GM08714 (cell line): ENCODE data around the gene TP53.

ENCODE experiments used
- H3K4me3 ChIP-seq: fragments of 200-500 bp; sonication (Bioruptor generic); 2 replicates; pipeline ENCODE4 v1.5.1; 2014; ENCODE audit warnings: mild to moderate bottlenecking, low read length, inconsistent platforms
- ZNF274 ChIP-seq: IDR thresholded peaks from 2 replicates; pipeline ENCODE4 v1.6.1; 2012; ENCODE audit warnings: mild to moderate bottlenecking, low read depth, low read length

Gene TP53

DNA sequence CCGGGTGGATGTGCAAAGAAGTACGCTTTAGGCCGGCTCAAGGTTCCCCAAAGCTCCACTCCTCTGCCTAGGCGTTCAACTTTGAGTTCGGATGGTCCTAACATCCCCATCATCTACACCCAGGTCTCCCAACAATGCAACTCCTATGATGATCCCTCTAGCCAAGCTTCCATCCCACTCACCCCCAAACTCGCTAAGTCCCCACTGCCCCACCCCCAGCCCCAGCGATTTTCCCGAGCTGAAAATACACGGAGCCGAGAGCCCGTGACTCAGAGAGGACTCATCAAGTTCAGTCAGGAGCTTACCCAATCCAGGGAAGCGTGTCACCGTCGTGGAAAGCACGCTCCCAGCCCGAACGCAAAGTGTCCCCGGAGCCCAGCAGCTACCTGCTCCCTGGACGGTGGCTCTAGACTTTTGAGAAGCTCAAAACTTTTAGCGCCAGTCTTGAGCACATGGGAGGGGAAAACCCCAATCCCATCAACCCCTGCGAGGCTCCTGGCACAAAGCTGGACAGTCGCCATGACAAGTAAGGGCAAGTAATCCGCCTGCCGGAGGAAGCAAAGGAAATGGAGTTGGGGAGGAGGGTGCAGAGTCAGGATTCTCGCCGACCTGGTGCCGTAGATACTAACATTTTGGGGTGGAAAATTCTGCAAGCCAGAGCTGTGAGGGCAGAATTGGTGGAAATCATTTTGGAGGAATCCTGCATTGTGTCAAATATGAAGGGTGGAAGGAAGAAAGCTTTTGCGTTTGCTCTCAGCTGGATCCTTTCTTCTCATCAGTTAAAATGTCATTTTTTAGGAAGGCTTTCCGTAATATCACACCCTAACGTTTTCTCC is at the start of gene TP53:
Gene TP53 (minus strand): TSS at position 419 of the 836 bp plus-strand sequence. CDS start 10,896 bp downstream, outside the sequence.
- peak within 1 kb of the TSS; percentile 84 for H3K4me3 ChIP-seq
- TF ChIP-seq ZNF274: no peak

DNA sequence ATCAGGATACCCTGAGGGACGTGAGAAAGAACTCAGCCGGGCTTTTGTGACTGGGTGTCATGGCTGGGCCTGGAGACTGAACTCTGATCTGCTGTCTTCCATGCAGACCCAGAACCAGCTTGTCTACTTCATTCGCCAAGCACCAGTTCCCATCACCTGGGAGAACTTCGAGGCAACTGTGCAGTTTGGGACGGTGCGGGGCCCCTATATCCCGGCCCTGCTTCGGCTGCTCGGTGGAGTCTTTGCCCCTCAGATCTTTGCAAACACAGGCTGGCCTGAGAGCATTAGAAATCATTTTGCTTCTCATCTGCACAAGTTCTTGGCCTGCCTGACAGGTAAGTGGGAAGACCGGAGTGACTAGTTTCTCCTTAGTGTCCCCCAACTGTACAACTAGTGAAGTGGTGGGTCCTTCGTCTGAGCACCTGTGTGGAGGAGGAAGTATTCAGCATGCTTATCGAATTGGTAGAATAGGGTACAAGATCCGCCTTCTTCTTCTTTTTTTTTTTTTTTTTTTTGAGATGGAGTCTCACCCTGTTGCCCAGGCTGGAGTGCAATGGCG is 45.8 kb upstream of the TP53 start:
- H3K4me3 ChIP-seq: no peak overlapping the region
- TF ChIP-seq ZNF274: no peak

DNA sequence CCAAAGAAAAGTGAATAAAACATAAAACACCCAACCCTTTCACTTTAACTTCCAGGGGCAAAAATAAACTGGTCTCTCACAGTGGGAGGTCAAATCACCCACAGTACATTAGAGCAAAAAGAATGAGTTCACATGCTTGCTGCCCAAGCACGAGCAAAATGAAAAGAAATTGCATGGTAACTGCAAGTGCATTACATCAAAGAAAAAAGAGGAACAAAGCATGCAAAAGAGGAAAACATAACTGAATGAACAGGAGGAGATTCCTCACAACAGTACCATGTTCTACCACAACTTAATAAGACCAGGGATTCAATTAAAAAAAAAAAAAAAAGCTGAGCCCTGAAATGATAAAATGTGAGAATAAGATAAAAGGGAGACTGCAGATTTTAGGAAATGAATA is 42.5 kb upstream of the TP53 start:
- H3K4me3 ChIP-seq: no peak overlapping the region
- TF ChIP-seq ZNF274: no peak

DNA sequence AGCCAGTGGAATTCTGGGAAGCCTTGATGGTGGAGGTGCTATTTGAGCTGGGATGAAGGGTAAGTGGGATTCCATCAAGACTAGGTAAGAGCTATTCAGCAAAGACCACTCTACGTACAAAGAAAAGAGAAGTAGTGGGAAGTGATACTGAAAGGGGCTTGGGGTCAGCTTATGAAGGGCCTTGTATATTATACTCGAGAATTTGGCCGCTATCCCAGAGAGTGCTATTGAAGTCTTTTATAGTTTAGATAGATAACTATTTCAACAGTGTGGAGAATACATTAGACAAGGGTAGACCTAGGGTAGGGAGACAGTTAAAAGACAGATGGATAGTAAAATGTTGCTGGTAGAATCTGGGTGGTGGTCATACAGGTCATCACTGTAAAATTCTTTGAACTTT is 40.6 kb upstream of the TP53 start:
- H3K4me3 ChIP-seq: no peak overlapping the region
- no peak for TF ChIP-seq ZNF274

DNA sequence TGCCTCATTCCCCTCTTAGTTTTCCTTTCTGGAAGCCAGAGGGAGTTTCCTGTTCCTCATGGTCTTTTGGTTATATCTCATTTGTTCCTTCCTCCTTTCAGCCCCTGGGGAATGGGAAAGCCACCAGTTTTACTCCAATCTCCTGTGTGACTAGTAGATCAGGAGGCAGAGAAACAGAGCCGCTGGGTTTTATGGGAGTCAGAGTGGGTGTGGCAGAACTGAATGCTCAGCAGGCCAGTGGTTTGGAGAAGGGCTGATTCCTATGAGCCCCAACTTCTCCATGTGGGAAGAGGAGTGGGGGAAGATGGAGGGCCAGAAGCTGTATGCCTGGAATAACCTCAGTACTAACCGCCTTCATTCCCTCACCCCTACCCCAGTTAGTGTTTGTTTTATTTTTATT is 34.3 kb upstream of the TP53 start:
- TF ChIP-seq ZNF274: no peak

DNA sequence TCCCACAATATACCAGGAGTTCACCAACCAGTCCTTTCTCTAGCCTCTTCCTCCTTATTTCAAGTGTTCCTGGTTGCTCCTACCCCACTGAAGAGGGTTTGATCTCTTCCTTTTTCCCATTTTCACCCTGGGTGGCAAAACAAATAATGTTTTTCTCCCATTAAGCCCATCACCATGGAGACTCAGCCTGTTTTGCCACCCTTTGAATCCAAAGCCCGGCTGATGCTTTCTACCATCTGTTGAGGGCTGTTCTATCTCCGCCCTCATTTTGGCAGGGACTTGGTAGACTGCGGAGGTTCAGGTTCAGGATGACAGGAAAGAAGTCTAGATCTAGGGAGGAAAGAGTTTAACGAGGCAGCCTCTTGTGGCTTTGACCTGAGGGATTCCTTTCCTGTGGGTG is 32.8 kb upstream of the TP53 start:
- no peak overlapping the region for H3K4me3 ChIP-seq
- no peak for TF ChIP-seq ZNF274

More for the DNA sequence above, 34.3 kb upstream of the TP53 start:
- H3K4me3 ChIP-seq: no peak overlapping the region

DNA sequence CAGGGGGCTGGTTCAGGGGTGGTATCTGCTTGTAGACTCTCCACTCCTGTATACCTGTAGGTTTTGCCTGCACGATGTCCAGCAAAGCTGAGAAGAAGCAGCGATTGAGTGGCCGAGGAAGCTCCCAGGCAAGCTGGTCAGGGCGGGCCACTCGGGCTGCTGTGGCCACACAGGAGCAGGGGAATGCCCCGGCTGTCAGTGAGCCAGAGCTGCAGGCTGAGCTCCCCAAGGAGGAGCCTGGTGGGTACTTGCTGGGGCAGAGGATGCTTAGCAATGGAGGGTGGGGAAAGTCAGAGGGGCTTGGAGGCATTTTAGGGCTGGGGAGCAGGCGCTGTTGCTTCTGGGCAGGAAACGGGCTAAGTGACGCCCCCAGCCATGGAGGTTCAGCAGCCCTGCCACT is 32.4 kb upstream of the TP53 start:
- no peak for TF ChIP-seq ZNF274
- H3K4me3 ChIP-seq: no peak overlapping the region

DNA sequence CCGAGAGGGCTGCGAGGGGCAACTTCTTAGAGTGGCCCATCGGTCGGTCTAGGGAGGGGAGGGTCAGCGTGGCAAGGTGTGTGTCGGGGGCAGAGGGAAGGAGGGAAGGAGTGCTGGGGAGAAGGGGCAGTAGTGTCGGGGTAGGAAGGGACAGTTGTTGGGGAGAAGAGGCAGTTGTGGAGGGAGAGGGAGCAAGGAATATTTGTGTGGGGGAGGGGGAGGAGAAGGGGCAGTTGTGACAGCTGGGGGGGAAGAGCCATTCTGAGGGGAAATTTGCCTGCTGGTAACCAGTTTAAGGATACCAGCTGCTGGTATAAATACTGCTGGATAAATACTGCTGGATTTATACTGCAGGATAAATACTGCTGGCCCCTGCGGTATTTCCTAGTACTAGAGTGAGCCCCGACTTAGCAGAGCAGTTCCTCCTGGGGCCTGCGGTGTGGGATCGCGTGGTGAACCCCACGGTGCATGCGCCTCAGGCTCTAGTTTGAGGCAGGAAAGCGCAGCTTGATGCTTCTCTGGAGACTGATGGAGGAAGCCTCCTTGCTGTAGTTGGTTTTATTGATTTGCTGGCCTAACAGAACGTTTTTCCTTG is 30.6 kb upstream of the TP53 start:
- no peak for TF ChIP-seq ZNF274
- no peak overlapping the region for H3K4me3 ChIP-seq

DNA sequence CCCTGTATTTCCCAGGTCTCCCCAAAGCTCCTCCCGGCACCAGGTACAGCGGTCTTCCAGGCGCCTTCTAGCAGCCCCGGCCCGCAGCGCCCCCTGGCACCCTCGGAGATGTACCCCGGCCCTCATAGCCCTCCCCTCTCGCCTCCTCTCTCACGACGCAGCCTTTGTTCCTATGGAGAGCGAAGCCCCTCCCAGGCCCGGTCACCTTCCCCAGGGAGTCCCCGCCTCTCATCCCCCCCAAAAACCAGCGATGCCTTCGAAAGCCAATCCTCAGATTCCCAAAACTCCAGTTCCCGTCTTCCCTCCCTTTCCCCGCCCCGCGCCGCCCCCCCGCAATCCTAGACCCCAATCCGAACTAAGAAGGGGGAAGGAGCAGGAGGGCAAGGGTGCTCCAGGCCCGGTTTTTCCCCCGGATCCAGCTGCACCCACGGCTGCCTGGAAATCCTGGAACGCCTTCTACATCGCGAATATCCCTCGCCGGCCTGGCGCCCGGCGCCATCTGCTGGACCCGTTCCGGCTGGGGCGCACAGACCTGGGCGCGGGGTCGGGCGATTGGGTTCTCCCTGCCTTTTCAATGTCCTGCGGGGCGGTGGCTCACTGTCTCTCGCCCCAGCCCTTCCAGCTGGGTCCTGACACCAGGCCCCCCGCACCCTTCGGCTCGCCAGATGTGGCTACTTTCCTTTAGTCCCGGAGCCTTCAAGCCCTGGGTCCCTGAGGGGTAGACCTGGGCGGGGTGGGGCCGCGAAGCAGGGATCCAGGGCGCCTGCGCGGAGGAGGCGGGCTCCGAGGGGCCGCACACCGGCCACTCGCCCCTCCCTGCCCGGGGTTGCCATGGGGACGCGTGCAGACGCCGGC is 29.8 kb upstream of the TP53 start, which contains the start of gene DNAH2:
Gene DNAH2 (plus strand): TSS at position 844 of the 855 bp plus-strand sequence. CDS start 1,991 bp downstream, outside the sequence.
- no peak within 1 kb of the TSS; the same call in 1 of the 2 replicates for H3K4me3 ChIP-seq
- no peak for TF ChIP-seq ZNF274

DNA sequence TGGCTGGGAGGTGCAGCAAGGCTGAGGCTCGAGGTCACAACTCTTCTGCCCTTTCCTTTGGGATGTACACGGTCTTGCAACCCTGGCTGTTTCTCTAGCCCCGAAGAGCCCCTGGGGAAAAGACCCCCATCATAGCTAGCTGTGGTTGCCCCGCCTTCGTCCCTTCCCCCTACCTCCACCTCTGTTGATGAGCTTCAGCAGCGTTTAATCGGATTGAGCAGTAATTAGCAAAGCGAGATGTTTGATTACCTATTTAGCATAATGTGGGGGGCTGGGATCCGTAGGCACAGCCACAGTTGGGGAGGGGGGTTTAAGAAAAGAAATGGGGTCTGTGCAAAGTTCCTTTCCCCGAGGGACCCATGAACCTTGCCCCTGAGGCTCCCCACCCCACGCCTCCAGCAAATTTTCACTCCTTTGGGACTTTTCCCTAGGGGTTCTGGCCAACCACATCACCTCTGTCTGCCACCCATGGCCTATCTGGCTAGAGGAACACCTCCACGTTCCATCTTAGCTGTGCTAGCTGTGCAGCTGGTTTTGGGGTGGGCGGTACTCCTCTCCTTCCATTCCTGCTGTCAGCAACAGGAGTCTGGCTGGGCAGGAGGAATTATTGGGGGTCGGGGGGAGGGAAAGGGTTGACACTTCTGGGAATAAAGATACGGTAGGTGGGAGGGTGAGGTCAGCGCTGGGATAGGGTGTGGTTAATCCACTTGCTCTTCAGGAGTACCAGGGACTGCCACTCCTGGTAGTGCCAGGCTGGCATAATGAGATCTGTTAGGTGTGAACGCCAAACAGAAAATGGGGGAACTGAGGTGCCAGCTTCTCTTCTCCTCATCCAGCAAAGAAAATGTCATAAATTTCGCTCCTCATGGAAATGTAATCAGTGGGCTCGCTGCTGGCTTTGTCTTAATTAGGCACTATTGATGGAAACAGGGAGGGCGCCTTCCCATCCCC is 28.9 kb upstream of the TP53 start:
- no peak for TF ChIP-seq ZNF274
- H3K4me3 ChIP-seq: no peak overlapping the region

DNA sequence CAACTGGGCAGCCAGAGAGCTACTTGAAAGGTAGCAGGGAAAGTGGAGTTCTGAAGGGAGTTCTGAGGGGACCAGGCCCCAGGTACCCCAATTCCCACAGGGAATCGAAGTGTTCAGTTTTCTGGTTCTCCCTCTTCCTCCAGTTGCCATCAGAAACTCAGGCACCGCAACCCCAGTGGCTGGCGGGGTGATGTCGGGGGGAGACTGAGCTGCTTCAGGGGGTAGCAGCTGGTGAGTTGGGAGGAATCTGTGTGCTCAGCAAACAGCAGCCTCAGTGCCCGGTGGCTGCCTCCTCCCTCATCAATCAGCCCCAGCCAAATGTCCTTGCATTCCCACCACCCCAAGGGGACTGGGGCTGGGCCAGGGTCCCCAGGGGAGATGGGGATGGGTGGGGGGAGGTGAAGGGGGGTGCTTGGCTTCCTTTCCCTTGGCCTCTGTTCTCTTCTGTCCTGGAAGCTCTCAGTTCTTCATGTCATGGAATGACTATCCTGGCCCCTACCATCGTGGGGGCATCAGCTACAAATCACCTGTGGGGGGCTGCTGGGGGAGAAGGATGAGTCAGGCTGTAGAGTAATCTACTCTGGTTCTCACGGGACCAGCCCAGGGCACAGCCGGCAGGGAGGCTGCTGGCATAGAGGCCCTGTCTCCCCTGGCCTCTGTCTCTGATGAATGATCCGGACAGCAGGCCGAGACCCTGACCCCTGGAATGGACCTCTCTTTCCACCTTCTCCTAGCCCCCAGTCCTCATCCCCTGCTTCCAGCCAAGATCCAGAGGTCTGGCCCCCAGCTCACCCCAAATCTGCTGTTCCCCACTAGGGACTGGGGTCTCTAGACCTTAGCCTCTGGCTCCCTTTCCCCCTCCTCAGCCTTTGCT is 27.7 kb upstream of the TP53 start:
- H3K4me3 ChIP-seq: no peak overlapping the region
- TF ChIP-seq ZNF274: no peak

DNA sequence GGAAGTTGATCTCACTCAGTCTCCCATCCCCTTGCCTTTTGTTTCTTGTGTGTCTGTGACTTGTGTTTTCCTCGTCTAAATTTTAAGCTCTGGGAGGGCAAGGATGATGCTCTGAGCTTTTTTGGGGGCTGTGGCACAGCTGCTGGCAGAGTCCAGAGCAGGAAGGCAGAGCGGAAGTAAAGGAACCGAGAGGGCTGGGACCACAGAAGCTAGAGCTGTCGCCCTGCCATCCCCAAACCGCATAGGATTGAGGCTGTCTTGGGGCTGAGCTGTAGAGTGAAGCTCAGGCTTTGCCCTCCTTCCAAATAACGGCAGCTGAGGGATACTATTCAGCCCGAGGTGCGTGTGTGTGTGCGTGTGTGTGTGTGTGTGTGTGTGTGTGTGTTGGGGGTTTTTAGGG is 26.5 kb upstream of the TP53 start:
- no peak for TF ChIP-seq ZNF274
- no peak overlapping the region for H3K4me3 ChIP-seq
